ENCODE measurements around the gene CCDC106.

GRCh38 chr19:55690769-55691545 is 42.9 kb downstream of the CCDC106 start:
- TF ChIP-seq CTCF (IDR thresholded peaks at IDR 0.05) (no peak), POLR2A (IDR thresholded peaks at IDR 0.05) (no peak), POLR2AphosphoS5 (IDR thresholded peaks at IDR 0.05) (no peak)

All from transverse colon (tissue), 4 donors.